HepG2 (cell line): ENCODE results near the gene DDX19B. TPM values are rescaled to one million over a fixed set of nuclear protein-coding genes. Genes with fewer than 3 reads are reported as not detected.

ENCODE experiments used
- ATF1 ChIP-seq: IDR thresholded peaks from 2 replicates; pipeline ENCODE4 v1.6.1; 2016; ENCODE audit warnings: mild to moderate bottlenecking, control low read depth
- BCLAF1 ChIP-seq: fragments of 450-650 bp; IDR thresholded peaks from 2 replicates; pipeline ENCODE4 v1.6.1; 2017; ENCODE audit warnings: mild to moderate bottlenecking
- CCDC6 ChIP-seq: sonication (generic); formaldehyde crosslinking; IDR thresholded peaks from 2 replicates; pipeline ENCODE4 v1.8.1; 2022; ENCODE audit warnings: mild to moderate bottlenecking, missing genetic modification reagents, moderate library complexity
- ESRRA ChIP-seq: sonication (generic); formaldehyde crosslinking; IDR thresholded peaks from 2 replicates; pipeline ENCODE4 v1.5.1; 2020; ENCODE audit warnings: mild to moderate bottlenecking, low read depth, missing genetic modification reagents
- KDM2A ChIP-seq: sonication (generic); formaldehyde crosslinking; IDR thresholded peaks from 2 replicates; pipeline ENCODE4 v1.4.0; 2020; ENCODE audit warnings: low read depth, missing genetic modification reagents, borderline replicate concordance
- PHB2 ChIP-seq: fragments of 450-650 bp; IDR thresholded peaks from 2 replicates; pipeline ENCODE4 v1.6.1; 2018; ENCODE audit not compliant: partially characterized antibody
- PHF5A ChIP-seq: IDR thresholded peaks from one replicate; pipeline ENCODE4 v1.6.1; 2018; ENCODE audit warnings: low read depth, missing genetic modification reagents; ENCODE audit not compliant: unreplicated experiment
- PRPF4 ChIP-seq: fragments of 200-400 bp; formaldehyde crosslinking; IDR thresholded peaks from 2 replicates; pipeline ENCODE4 v1.6.1; 2016; ENCODE audit warnings: low read length, low read depth; ENCODE audit not compliant: poor library complexity, severe bottlenecking
- ZBTB7A ChIP-seq: sonication (generic); formaldehyde crosslinking; IDR thresholded peaks from 2 replicates; pipeline ENCODE4 v1.8.0; 2022; ENCODE audit warnings: mild to moderate bottlenecking, missing genetic modification reagents
- ZNF337 ChIP-seq: sonication (generic); formaldehyde crosslinking; IDR thresholded peaks from 2 replicates; pipeline ENCODE4 v1.5.1; 2020; ENCODE audit warnings: missing genetic modification reagents, low read depth, mild to moderate bottlenecking, borderline replicate concordance
- ZNF670 ChIP-seq: sonication (generic); formaldehyde crosslinking; IDR thresholded peaks from 2 replicates; pipeline ENCODE4 v1.8.0; 2022; ENCODE audit warnings: mild to moderate bottlenecking, missing genetic modification reagents, borderline replicate concordance
- ZNF781 ChIP-seq: sonication (generic); formaldehyde crosslinking; IDR thresholded peaks from 2 replicates; pipeline ENCODE4 v1.5.1; 2020; ENCODE audit warnings: borderline replicate concordance, mild to moderate bottlenecking, missing genetic modification reagents; ENCODE audit errors: not compliant biosample characterization
- polyA plus RNA-seq, 8 experiments: library from polyadenylated mRNA; depleted of rRNA in 3 of 8; stranded (reverse) in 7 of 8; unstranded in 1 of 8; fragments of >200 nt; fragmentation: Illumina TruSeq in 4 of 8; extraction: Trizol in 4 of 8; gene quantifications; 2 replicates each; pipeline versions ENCODE4 v1.2.1 to v1.2.3, GENCODE V29; 2011 to 2016; ENCODE audit warnings: low read depth in 4 of 8, missing spikeins in 1 of 8, mixed read lengths in 1 of 8; ENCODE audit not compliant: insufficient read depth in 1 of 8
- total RNA-seq, 5 experiments: library from RNA; depleted of rRNA; stranded (reverse); fragments of >200 nt; fragmentation: Illumina TruSeq; extraction: Trizol; gene quantifications; 2 replicates each; pipeline ENCODE4 v1.2.3, GENCODE V29; 2016; ENCODE audit warnings: low read depth in 1 of 5
- TF ChIP-seq, protein P1 (sequence below): IDR thresholded peaks from 2 replicates; pipeline ENCODE4 v1.4.0; 2020; ENCODE audit warnings: mild to moderate bottlenecking, missing genetic modification reagents
- TF ChIP-seq, protein P2 (sequence below): sonication (generic); formaldehyde crosslinking; IDR thresholded peaks from 2 replicates; pipeline ENCODE4 v1.5.0; 2020; ENCODE audit warnings: missing genetic modification reagents
- TF ChIP-seq, protein P3 (sequence below): IDR thresholded peaks from 2 replicates; pipeline ENCODE4 v1.6.1; 2016; ENCODE audit warnings: control low read depth

DDX19B gene
- total and polyA plus RNA-seq, 2 of the 13 experiments (the other 11 are each of a cell fraction or from before 2014, with no cell fraction given) = 36.2 to 40.0 TPM

GRCh38 chr16:70380919-70381603 lies 82.1 kb downstream of the DDX19B start (continued):
- TF ChIP-seq PHF5A (peak; percentile 98), ATF1 (CRISPR knock-in tag) (no peak), PHB2 (no peak), CCDC6 (CRISPR knock-in tag) (peak; percentile 88; the same call in 1 of the 2 replicates), ZNF670 (CRISPR knock-in tag) (no peak), KDM2A (peak; percentile 99), ZBTB7A (CRISPR knock-in tag) (peak; percentile 97), ZNF781 (CRISPR knock-in tag) (peak; percentile 76), ZNF337 (peak; percentile 26; the same call in 1 of the 2 replicates), PRPF4 (no peak), BCLAF1 (no peak), ESRRA (CRISPR knock-in tag) (no peak; the same call in 1 of the 2 replicates)
- TF ChIP-seq, protein P1, sequence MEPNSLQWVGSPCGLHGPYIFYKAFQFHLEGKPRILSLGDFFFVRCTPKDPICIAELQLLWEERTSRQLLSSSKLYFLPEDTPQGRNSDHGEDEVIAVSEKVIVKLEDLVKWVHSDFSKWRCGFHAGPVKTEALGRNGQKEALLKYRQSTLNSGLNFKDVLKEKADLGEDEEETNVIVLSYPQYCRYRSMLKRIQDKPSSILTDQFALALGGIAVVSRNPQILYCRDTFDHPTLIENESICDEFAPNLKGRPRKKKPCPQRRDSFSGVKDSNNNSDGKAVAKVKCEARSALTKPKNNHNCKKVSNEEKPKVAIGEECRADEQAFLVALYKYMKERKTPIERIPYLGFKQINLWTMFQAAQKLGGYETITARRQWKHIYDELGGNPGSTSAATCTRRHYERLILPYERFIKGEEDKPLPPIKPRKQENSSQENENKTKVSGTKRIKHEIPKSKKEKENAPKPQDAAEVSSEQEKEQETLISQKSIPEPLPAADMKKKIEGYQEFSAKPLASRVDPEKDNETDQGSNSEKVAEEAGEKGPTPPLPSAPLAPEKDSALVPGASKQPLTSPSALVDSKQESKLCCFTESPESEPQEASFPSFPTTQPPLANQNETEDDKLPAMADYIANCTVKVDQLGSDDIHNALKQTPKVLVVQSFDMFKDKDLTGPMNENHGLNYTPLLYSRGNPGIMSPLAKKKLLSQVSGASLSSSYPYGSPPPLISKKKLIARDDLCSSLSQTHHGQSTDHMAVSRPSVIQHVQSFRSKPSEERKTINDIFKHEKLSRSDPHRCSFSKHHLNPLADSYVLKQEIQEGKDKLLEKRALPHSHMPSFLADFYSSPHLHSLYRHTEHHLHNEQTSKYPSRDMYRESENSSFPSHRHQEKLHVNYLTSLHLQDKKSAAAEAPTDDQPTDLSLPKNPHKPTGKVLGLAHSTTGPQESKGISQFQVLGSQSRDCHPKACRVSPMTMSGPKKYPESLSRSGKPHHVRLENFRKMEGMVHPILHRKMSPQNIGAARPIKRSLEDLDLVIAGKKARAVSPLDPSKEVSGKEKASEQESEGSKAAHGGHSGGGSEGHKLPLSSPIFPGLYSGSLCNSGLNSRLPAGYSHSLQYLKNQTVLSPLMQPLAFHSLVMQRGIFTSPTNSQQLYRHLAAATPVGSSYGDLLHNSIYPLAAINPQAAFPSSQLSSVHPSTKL (CRISPR knock-in tag) = no peak
- TF ChIP-seq, protein P2, sequence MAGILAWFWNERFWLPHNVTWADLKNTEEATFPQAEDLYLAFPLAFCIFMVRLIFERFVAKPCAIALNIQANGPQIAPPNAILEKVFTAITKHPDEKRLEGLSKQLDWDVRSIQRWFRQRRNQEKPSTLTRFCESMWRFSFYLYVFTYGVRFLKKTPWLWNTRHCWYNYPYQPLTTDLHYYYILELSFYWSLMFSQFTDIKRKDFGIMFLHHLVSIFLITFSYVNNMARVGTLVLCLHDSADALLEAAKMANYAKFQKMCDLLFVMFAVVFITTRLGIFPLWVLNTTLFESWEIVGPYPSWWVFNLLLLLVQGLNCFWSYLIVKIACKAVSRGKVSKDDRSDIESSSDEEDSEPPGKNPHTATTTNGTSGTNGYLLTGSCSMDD (CRISPR knock-in tag) = peak; percentile 49; the same call in 1 of the 2 replicates
- TF ChIP-seq, protein P3, sequence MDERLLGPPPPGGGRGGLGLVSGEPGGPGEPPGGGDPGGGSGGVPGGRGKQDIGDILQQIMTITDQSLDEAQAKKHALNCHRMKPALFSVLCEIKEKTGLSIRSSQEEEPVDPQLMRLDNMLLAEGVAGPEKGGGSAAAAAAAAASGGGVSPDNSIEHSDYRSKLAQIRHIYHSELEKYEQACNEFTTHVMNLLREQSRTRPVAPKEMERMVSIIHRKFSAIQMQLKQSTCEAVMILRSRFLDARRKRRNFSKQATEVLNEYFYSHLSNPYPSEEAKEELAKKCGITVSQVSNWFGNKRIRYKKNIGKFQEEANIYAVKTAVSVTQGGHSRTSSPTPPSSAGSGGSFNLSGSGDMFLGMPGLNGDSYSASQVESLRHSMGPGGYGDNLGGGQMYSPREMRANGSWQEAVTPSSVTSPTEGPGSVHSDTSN (CRISPR knock-in tag) = peak; percentile 71
